HepG2 (cell line): ENCODE measurements around the gene TOR4A. TPM values are rescaled to one million over a fixed set of nuclear protein-coding genes. Genes with fewer than 3 reads are reported as not detected.

ENCODE experiments used
- CENPT ChIP-seq: sonication (generic); formaldehyde crosslinking; IDR thresholded peaks from 2 replicates; pipeline ENCODE4 v1.8.0; 2022; ENCODE audit warnings: low read depth, mild to moderate bottlenecking, moderate library complexity, missing genetic modification reagents
- KAT8 ChIP-seq: IDR thresholded peaks from 2 replicates; pipeline ENCODE4 v1.6.1; 2016; ENCODE audit warnings: missing genetic modification reagents, missing compliant biosample characterization
- KDM6A ChIP-seq: IDR thresholded peaks from 2 replicates; pipeline ENCODE4 v1.6.1; 2016; ENCODE audit warnings: low read depth
- KMT2A ChIP-seq: sonication (generic); formaldehyde crosslinking; IDR thresholded peaks from 2 replicates; pipeline ENCODE4 v1.4.0; 2020; ENCODE audit warnings: missing genetic modification reagents
- MAFF ChIP-seq: IDR thresholded peaks from 2 replicates; pipeline ENCODE4 v1.6.1; 2011; ENCODE audit warnings: low read depth, low read length, improper control_type of control experiment
- MED1 ChIP-seq: sonication (generic); formaldehyde crosslinking; IDR thresholded peaks from 2 replicates; pipeline ENCODE4 v1.4.0; 2020; ENCODE audit warnings: missing genetic modification reagents
- PRDM10 ChIP-seq: sonication (generic); formaldehyde crosslinking; IDR thresholded peaks from 2 replicates; pipeline ENCODE4 v1.4.0; 2020; ENCODE audit warnings: low read depth, missing genetic modification reagents
- SMAD3 ChIP-seq: sonication (generic); formaldehyde crosslinking; IDR thresholded peaks from 2 replicates; pipeline ENCODE4 v1.4.0; 2020; ENCODE audit warnings: missing genetic modification reagents
- TEAD3 ChIP-seq: optimal IDR thresholded peaks from 2 replicates; pipeline ENCODE3; 2016; ENCODE audit warnings: borderline replicate concordance
- ZFYVE20 ChIP-seq: sonication (generic); formaldehyde crosslinking; IDR thresholded peaks from 2 replicates; pipeline ENCODE4 v1.8.0; 2023; ENCODE audit warnings: low read depth, mild to moderate bottlenecking, moderate library complexity, missing genetic modification reagents, borderline replicate concordance
- ZNF263 ChIP-seq: sonication (generic); formaldehyde crosslinking; IDR thresholded peaks from 2 replicates; pipeline ENCODE4 v1.4.0; 2020; ENCODE audit warnings: missing genetic modification reagents
- ZNF331 ChIP-seq: sonication (generic); formaldehyde crosslinking; IDR thresholded peaks from 2 replicates; pipeline ENCODE4 v1.4.0; 2020; ENCODE audit warnings: missing genetic modification reagents
- ZNF782 ChIP-seq: sonication (generic); formaldehyde crosslinking; IDR thresholded peaks from 2 replicates; pipeline ENCODE4 v1.4.0; 2020; ENCODE audit warnings: missing genetic modification reagents, mild to moderate bottlenecking, borderline replicate concordance
- polyA plus RNA-seq, 8 experiments: library from polyadenylated mRNA; depleted of rRNA in 3 of 8; stranded (reverse) in 7 of 8; unstranded in 1 of 8; fragments of >200 nt; fragmentation: Illumina TruSeq in 4 of 8; extraction: Trizol in 4 of 8; gene quantifications; 2 replicates each; pipeline versions ENCODE4 v1.2.1 to v1.2.3, GENCODE V29; 2011 to 2016; ENCODE audit warnings: low read depth in 4 of 8, missing spikeins in 1 of 8, mixed read lengths in 1 of 8; ENCODE audit not compliant: insufficient read depth in 1 of 8
- total RNA-seq, 5 experiments: library from RNA; depleted of rRNA; stranded (reverse); fragments of >200 nt; fragmentation: Illumina TruSeq; extraction: Trizol; gene quantifications; 2 replicates each; pipeline ENCODE4 v1.2.3, GENCODE V29; 2016; ENCODE audit warnings: low read depth in 1 of 5
- TF ChIP-seq, protein P1 (sequence below): sonication (generic); formaldehyde crosslinking; IDR thresholded peaks from 2 replicates; pipeline ENCODE4 v1.5.0; 2020; ENCODE audit warnings: mild to moderate bottlenecking, missing genetic modification reagents, borderline replicate concordance
- TF ChIP-seq, protein P2 (sequence below): sonication (generic); formaldehyde crosslinking; IDR thresholded peaks from 2 replicates; pipeline ENCODE4 v1.4.0; 2020; ENCODE audit warnings: missing genetic modification reagents

Gene TOR4A
- total and polyA plus RNA-seq, 2 of the 13 experiments (the other 11 are each of a cell fraction or from before 2014, with no cell fraction given): 11.1 to 14.2 TPM

DNA sequence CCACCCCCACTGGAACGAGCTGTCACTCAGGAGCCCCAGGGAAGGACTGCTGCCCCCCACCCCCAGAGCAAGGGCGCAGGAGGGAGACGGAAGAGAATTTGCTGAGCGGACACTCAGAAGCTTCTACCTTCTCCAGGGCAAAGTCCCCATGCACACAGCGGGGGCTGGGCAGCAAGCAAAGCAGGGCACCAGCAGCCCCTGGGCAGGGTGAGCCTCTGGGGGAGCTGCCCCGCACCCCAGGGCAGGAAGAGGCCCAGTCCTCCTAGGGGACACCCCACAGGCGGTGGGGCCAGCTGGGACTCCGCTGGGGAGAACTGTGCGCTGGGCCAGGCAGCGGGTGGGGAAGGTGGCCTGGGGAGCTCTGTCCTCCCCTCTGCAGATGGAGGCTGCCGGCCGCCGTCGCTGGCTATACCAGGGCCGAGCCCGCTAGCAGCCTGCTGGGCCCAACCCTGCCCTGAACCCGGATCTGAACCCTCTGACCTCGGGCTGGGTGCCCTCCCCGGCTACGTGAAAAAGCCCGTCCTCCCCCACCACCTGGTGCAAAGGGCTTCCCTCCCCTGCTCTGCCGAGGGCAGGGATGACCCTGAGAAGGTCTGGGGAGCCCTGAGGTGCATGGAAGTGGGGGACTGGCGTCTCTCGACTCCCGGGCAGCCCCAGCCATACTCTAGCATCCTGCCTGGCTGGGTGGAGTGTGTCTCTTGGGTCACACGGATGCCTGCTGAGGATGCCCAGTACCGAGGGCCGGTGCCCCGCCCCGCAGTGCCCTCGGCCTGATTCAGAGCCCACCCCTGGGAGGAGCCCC, 47.4 kb upstream of the TOR4A start (continued):
- TF ChIP-seq, protein P1, sequence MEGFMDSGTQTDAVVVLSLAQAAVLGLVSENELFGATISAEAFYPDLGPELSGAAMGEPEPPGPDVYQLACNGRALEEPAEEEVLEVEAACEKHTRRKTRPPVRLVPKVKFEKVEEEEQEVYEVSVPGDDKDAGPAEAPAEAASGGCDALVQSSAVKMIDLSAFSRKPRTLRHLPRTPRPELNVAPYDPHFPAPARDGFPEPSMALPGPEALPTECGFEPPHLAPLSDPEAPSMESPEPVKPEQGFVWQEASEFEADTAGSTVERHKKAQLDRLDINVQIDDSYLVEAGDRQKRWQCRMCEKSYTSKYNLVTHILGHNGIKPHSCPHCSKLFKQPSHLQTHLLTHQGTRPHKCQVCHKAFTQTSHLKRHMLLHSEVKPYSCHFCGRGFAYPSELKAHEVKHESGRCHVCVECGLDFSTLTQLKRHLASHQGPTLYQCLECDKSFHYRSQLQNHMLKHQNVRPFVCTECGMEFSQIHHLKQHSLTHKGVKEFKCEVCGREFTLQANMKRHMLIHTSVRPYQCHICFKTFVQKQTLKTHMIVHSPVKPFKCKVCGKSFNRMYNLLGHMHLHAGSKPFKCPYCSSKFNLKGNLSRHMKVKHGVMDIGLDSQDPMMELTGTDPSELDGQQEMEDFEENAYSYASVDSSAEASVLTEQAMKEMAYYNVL (CRISPR knock-in tag): 0 out of 2 replicates have a peak, but pooled peaks have one; percentile 15
- TF ChIP-seq CENPT (CRISPR knock-in tag) (no peak), PRDM10 (peak; percentile 91), TEAD3 (CRISPR knock-in tag) (peak; percentile 22), KMT2A (peak; percentile 28; the same call in 1 of the 2 replicates), SMAD3 (no peak), ZNF263 (CRISPR knock-in tag) (peak; percentile 43; the same call in 1 of the 2 replicates), ZFYVE20 (CRISPR knock-in tag) (no peak), KDM6A (CRISPR knock-in tag) (no peak), MAFF (peak; percentile 19; the same call in 1 of the 2 replicates), KAT8 (CRISPR knock-in tag) (peak; percentile 62), MED1 (CRISPR knock-in tag) (peak; percentile 48; the same call in 1 of the 2 replicates), ZNF782 (CRISPR knock-in tag) (0 out of 2 replicates have a peak, but pooled peaks have one; percentile 47), ZNF331 (0 out of 2 replicates have a peak, but pooled peaks have one; percentile 11)
- TF ChIP-seq, protein P2, sequence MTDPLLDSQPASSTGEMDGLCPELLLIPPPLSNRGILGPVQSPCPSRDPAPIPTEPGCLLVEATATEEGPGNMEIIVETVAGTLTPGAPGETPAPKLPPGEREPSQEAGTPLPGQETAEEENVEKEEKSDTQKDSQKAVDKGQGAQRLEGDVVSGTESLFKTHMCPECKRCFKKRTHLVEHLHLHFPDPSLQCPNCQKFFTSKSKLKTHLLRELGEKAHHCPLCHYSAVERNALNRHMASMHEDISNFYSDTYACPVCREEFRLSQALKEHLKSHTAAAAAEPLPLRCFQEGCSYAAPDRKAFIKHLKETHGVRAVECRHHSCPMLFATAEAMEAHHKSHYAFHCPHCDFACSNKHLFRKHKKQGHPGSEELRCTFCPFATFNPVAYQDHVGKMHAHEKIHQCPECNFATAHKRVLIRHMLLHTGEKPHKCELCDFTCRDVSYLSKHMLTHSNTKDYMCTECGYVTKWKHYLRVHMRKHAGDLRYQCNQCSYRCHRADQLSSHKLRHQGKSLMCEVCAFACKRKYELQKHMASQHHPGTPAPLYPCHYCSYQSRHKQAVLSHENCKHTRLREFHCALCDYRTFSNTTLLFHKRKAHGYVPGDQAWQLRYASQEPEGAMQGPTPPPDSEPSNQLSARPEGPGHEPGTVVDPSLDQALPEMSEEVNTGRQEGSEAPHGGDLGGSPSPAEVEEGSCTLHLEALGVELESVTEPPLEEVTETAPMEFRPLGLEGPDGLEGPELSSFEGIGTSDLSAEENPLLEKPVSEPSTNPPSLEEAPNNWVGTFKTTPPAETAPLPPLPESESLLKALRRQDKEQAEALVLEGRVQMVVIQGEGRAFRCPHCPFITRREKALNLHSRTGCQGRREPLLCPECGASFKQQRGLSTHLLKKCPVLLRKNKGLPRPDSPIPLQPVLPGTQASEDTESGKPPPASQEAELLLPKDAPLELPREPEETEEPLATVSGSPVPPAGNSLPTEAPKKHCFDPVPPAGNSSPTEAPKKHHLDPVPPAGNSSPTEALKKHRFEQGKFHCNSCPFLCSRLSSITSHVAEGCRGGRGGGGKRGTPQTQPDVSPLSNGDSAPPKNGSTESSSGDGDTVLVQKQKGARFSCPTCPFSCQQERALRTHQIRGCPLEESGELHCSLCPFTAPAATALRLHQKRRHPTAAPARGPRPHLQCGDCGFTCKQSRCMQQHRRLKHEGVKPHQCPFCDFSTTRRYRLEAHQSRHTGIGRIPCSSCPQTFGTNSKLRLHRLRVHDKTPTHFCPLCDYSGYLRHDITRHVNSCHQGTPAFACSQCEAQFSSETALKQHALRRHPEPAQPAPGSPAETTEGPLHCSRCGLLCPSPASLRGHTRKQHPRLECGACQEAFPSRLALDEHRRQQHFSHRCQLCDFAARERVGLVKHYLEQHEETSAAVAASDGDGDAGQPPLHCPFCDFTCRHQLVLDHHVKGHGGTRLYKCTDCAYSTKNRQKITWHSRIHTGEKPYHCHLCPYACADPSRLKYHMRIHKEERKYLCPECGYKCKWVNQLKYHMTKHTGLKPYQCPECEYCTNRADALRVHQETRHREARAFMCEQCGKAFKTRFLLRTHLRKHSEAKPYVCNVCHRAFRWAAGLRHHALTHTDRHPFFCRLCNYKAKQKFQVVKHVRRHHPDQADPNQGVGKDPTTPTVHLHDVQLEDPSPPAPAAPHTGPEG (CRISPR knock-in tag): no peak
